Posterior vena cava (tissue), 2 donors: ENCODE data around the gene SOBP. TPM values are rescaled to one million over a fixed set of nuclear protein-coding genes. Genes with fewer than 3 reads are reported as not detected.
A peak's percentile ranks its signal among the peaks of the same experiment; 100 is the strongest.

Experiments used
- DNase-seq: peaks from one replicate; pipeline ENCODE4 v3.0.0-alpha.2; 2020; ENCODE audit warnings: low spot score
- intact Hi-C, 2 donors: fragments of 100-400 bp; cut with DNase I; formaldehyde crosslinking; loops; one replicate each; pipeline versions ENCODE4 v1.14.1 to v1.14.2; 2022 to 2023
- total RNA-seq, 2 donors: library from RNA; stranded (reverse); fragmentation: NEBNext Ultra II Directional; extraction: Animal tissue kit (Norgen Biotek cat#: 25700); gene quantifications; one replicate each; pipeline ENCODE4 v1.2.1, GENCODE V29; 2021
- donor health status: DM: yes; HTN: yes; CAD: no.
- donor health status: DM: yes; HTN: yes; CAD: no.

The SOBP gene
- total RNA-seq, 2 donors from 2014 or later = 18.7 to 20.0 TPM

DNA sequence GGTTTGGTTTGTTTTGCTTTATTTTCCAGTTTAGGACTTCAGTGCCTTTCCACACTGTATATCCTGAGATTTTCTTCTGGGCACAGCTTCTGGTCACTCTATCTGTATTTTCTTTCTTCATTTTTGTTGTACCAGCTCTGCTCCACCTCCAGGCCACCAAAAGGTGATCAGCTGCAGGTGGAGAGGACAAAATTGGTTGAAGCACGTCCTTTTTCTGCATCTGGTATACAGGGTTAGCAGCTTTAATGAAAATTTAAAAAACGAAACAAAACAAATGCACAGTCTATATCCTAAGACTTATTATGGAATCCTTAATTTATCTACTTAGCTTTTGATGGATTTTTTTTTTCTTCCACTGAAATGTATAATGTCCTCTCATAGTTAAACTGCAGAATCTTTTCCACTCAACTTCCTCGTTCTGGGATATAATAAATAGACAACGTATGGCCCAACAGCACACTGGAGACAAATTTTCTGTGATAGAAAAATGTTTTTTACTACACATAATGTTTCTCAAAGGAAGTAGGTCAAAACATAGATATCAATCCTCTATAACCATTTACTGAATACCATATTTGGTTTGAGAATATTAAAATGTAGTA lies 10.7 kb upstream of the SOBP start:
- intact Hi-C loops = no loop called here
- no peak for DNase-seq

DNA sequence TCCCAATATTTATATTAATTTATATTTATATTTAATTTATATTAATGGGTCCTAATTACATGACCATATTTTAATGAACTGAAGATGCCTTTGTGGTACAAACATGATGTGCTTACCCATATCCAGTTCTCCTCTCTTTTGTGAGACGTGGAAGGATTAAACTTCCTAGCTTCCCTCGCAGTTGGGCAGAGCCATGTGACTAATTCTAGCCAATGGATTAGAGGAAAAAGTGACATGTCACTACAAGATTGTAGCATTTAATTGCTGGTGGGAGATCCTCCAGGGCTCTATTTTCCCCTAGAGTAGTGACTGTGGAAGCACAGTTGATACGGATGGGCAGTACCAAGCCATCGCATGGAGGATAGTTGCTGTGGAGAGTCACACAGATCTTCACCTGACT lies 4.8 kb upstream of the SOBP start:
- no peak for DNase-seq
- intact Hi-C loops = loop anchor here in 1 of 2 donors (10.0 kb wide), 1 partner anchor 110 kb away; no protein-coding TSS in a partner anchor

DNA sequence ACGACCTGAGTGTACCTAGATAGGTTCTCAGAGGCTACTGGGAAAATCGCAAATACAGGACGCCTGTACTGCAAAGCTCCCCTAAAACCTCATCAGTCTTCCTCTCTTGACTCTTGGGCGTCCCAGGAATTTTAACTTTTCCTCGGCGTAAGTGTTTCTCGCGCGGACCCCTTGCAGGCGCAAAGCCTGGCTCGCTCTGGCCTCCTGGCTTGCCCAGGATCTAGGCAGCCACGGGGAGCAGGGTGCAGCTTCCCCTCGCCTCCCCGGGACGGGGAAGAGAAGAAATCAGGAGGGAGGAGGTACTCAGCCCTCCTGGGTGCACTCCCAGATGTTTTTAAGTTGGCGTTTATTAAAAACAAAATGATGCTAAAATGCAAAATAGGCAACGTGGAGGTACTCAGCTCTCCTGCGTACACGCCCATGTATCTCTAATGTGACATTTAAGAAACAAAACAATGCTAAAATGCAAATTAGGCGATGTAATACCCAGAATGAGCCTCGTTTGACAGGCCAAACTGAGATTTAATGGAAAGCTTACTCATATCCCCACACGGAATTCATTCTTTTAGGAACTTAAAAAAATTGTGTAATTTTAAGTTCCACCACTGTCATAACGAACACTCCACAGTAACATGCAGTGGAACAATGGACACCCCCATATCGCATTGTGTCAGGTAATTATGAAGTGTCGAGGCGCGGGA lies 1.6 kb upstream of the SOBP start:
- DNase-seq = peak; percentile 78
- intact Hi-C loops = loop anchor here in 1 of 2 donors (10.0 kb wide), 1 partner anchor 106 kb away; no protein-coding TSS in a partner anchor

DNA sequence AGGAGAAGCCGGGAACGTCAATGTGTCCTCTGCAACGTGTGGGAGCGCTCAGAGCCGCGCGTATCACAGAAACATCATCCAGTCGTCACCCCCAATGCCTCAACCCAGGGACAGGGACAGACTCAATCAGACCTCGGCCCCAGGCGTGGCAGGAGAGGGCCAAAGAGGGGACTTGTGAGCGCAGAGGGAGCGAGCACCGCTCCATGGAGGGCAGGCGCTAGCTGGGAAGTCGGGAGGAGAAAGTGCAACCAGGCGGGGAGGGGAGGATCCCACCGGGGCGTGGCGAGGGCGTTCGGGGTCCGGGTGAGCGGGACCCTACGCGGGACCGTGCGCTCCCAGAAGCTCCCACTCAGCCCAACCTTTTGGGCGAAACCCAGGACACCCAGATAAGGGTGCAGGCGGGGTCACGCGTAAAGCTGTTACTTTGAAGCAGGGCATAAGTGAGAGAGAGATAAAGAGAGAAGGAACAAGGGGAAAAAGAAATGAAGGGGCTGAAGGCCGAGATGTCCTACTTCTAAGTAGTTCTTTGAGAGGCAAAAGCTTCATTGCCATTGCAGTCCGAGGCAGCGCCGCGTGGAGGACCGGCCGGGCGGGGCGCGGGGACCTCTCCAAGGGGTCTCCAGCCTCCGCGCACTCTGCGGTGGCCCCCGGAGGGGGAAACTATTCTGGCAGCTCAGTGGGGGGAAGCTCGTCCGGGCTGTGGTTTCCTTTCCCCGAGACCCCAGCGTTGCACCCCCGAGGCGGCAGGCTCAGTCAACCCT lies 862 bp upstream of the SOBP start:
- peak; percentile 82 for DNase-seq
- intact Hi-C loops = loop anchor here in 1 of 2 donors (10.0 kb wide), 1 partner anchor 106 kb away; no protein-coding TSS in a partner anchor

DNA sequence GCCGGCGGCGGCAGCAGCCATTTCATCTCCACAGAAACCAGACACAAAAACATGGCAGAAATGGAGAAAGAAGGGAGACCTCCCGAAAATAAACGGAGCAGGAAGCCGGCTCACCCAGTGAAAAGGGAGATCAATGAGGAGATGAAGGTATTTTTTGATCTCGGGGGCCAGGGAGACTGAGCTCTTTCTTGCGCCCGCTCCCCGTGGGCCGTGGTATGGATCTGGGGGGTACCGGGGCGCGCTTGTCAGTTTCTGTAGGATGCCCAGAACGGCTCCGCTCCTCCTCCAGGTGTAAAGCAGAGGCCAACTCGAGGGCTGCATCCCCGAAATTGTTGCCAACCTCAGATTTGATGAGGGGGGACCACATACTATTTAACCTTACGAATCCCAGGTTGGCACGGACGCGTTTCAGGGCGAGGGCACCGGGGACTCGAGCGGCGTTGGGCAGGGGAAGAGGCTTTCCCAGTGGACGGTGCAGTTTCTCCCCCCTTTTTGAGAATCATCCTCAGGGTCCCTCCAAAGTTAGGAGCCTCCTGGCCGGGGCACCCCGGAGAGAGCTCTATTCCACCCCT lies 735 bp downstream of the SOBP start:
- intact Hi-C loops = no loop called here
- DNase-seq = no peak

DNA sequence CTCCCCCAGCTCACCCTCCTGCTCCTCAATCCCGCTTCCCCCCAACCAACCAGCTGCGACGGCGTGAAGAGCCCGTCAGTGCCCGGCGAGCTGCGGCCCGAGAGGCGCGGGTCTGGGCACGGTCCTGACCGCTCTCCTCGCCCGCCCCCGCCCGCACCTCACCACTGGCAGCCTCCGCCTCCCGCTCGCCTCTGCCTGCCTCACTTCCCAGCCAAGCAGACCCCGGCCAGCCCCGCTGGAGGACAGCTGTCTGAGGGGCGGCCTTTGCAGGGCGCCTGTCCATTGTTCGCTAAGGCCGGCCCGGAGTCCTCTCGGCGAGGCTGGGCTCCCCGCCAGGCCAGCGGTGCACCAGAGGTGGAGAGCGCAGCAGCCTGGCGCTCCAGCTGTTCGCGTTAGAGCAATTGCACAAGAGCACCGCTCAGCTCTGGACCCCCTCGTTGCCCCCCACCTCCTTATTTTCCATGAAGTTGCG lies 1.3 kb downstream of the SOBP start:
- DNase-seq = peak; percentile 88
- intact Hi-C loops = no loop called here

DNA sequence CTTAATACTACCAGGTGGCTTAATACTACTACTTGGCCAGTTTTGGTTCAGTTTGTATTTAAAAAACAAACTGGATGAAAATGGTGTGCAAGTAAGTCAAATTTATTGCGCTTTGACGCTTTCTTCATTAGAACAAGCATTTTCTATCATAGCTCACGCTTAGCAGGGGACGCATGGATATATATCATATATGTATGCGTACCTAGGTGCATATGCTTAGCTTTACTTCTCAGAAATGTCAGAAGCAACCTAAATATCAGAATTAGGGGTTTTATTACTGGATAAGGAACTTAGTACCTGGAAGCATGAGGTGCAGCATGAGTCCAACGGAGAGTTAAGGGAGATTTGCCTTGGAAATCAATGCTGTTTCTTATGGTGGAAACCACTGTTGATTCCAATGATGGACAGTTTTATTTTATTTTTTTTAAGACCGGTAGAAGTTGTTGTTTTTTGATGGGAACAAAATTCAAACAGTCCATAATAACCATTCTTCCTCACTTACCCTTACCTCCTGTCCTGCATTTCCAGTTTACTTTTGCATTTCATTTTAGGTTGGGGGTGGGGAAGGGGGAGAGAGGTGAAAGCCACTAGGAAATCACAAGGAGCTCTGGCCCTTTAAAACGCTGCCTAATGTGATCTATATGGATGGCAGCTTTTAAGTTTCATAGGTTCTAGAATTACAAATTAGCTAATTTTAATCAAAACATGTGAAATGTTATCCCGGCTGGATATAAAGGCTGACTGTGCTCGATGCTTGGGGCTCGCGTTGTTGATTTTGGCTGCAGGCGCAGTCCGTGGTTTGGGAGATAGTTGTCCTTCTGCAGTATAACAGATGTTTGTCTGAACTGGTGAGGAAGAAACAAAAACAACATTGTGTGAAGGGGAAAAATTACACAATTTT lies 2.1 kb downstream of the SOBP start:
- intact Hi-C loops = no loop called here
- DNase-seq = peak; percentile 82

DNA sequence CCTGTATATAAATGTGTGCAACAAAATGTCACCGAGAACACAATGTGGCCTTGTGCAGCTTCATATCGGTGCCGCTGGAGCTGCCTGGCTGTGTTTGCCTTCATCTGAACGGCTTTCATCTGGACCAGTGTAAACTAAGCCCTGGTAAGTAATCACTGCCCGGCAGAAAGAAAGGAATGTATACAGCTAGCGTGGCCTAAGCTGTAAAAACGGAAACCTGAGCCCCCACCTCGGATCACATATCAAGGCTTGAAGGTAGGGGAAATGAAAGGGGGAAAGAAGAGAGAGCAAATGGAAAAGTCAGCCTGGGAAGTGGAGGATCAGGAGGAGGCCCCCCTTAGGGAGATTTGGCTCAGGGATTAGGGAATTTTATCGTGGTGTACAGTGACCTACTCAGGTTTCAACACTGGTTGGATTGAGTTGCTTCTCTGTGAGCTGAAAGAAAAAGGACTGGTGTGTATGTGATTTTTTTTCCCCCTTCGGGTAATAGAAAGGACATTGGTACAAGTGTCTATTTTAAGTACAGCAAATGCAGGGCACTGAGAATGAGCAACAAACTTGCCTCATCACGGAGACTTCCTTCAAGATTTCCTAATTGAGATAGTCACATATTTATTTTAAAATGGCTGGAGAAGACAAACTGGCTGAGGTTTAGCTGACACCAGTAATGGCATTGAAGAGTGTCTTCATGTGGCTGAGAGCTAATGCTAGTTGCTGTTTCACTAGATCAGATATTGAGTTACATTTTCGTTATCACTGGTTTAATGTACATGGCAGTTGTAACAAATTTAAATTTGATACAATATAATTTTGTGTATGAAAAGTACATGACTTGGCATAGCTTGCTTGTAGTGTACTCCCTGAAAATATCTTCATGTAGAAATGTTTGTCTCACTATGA lies 3.5 kb downstream of the SOBP start:
- intact Hi-C loops = no loop called here
- no peak for DNase-seq

DNA sequence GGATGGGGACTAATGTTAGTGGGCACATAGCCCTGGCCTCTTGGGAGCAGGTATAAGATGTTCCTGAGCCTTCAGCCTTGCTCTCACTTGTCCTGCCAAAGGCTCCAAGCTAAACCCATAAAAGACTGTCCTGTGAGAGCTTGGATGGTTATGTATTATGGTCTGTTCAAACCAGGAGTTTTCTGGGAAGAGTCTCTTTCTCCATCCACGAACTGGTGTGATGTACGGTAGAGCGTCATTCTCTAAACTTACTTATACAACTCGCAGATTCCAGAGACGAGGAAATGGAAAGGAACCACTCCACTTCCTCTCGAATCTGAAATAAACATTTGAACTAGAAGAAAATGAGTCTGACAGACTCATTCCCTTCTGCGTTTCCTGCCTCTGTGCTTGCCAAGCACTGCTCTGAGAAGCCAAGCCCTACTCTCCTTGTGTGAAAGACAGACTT lies 5.3 kb downstream of the SOBP start:
- intact Hi-C loops = no loop called here

DNA sequence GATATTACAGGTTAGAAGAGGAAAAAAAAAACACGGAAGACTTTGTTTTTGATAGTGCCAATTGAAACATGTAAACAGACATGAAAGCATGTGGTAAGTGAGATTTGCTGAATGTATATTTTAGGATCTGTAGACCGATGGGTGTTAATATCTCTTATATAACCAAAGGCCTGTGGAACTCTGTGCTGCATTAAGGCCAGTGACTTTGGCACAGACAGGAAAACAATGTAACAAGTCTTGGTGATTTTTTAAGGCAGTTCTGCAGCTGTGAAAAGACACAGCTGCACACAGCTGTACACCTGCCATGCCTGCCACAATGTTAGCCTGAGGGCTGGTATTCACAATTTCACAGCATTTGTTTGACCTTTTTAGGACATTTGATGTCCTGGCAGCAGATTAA lies 6.1 kb downstream of the SOBP start:
- intact Hi-C loops = no loop called here

More for the DNA sequence above, 5.3 kb downstream of the SOBP start:
- DNase-seq = no peak

DNA sequence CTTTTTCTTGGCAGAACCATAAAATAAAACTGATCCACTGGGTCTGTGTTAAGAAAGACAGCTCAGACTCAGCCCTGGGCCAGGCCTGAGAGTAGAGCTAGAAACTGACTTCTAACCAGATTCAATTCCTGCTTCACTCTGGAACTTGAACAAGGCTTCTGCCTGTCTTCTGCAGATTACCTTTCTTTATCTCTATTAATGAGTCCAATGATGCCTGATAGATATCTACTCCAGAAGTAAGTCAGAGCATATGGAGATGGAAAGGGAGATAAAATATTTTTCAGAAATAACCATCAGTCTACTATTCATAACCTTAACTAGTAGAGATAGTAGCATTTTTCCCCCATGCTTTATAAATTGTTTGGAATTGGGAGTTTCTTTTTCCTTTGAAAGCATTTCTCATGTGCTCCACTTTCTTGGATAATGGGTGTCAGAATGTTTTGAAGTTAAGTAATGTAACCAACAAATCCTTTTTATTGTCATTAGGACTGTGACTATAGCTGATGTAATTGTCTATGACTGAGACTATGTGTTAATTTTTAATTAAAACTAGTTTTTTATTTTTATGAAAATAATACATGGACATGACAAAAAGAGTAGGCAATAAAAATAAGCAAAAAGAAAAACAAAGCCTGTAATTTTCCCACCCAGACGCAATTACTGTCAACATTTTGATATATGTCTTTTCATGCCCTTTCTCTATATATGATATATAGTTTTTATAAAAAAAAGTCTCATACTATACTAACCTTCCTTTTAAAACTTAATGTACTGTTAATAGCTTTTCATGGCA lies 7.2 kb downstream of the SOBP start:
- intact Hi-C loops = no loop called here
- no peak for DNase-seq

More for the DNA sequence above, 6.1 kb downstream of the SOBP start:
- DNase-seq = no peak

DNA sequence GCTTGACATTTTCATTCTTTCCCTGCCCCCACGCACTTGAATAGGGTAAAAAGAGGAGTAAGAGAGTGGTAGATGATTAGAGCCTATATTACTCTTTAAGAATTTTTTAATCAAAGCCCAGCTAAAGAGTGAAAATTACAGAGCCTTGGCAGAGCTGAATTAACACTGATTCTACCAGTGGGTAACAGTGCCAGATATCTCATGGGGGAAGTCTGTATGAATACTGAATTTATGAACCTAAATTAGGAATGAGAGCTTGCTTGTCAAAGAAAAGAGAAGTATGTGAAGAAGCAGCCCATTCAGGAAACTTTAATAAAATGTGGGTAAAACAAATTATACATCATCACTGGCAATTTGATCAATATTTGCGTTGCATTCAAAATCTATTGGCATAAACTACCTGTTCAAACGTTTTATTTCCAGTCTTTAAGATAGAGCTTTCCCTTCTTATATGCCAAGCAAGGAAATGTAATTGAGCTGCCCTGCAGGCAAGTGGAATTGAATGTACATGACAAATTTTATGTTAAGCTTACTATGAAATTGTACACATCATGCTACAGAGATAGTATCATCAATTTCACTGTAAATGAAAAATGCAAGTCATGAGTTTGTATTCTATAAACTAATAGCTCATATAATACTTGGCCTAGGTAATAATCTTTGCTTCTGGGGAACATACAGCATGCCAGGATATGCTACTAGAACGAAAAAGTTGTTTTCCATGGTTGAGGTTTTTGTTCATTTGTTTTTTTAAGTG lies 14.5 kb downstream of the SOBP start:
- DNase-seq = no peak
- intact Hi-C loops = no loop called here

DNA sequence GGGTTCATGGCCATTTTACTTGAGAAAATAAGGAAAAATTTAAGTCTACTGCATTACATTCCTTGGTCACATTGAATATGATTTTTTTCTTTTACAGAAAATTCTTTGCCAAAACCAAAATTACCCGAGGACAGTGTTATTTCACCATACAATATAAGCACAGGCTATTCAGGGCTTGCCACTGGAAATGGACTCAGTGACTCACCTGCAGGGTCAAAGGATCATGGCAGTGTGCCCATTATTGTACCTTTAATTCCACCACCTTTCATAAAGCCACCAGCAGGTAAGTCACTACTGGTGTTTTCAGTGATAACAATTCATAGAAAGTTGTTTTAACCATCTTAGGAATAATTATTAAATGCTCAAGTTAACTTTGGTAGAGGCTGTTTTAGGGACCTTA lies 16.2 kb downstream of the SOBP start:
- DNase-seq = no peak
- intact Hi-C loops = no loop called here

DNA sequence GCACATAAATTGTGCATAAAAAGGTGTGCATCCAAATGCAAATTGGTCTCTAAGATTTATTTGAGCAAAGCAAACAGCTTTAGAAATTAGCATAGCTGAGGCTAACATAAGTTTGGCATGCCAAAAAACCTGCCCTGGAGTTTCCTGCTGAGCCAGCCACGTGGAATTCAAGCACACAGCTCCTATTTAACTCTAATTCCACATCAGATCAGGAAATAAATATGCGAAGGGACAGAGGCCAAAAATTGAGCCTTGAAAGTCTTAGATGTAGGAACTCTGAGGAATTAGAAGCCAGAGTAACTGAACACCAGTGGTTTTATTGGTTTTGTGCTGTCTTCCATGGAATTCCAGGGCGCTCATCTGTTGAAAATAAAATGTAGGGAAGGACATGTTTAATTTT lies 19.6 kb downstream of the SOBP start:
- no peak for DNase-seq
- intact Hi-C loops = no loop called here

DNA sequence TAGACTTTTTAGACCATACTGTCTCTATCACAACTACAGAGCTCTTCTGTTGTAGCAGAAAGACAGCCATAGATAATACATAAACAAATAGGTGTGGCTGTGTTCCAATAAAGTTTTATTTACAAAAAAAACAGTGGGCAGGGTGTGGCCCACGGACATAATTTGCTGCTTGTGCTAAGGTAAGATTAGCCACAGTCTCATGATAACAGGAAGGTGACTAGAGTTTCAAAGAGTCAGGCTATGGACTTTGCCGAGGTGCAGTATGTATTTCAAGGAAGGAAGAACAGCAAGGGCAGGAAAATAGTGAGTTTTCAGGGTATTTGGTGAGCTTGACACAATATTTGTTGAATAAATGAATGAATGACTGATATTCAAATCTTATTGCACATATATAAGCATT lies 20.2 kb downstream of the SOBP start:
- intact Hi-C loops = no loop called here
- no peak for DNase-seq

DNA sequence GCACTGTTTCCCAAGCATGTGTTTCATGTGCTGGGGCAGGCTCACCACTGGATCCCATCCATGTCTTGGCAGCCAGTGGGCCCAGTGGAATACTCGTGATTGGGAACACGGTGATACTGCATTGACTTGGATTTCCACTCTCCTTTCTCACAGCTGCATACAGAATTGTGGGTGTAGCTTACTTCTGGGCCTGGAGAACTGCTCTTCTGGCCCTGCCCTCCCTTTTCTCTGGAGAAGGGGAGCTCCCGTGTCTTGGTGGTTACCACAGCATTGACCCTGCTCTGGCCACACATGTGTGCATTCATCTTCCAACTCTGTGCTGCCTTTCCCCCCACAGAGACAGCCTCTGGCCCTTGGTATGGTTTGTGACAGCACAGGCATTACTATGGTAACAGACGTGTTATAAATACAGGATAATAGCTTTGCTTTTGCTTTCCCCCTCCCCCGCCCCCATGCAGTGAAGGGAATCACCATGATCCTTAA lies 21.6 kb downstream of the SOBP start:
- peak; percentile 87 for DNase-seq
- intact Hi-C loops = no loop called here
